ENCODE measurements around the gene FARSA. TPM values are rescaled to one million over a fixed set of nuclear protein-coding genes. Genes with fewer than 3 reads are reported as not detected.

Gene FARSA
- total and polyA plus RNA-seq, 2 of the 13 experiments (the other 11 are each of a cell fraction or from before 2014, with no cell fraction given) = 25.9 to 72.0 TPM

GRCh38 chr19:12945479-12946091 lies 12.1 kb upstream of the FARSA start, which contains the start of gene RAD23A (continued):
- no peak; the same call in 1 of the 2 replicates for TF ChIP-seq JDP2 (CRISPR knock-in tag; IDR thresholded peaks at IDR 0.05; ENCODE audit: borderline replicate concordance)
- peak; percentile 57 for TF ChIP-seq ZNF777 (CRISPR knock-in tag; IDR thresholded peaks at IDR 0.05)
- TF ChIP-seq KAT8 (CRISPR knock-in tag; IDR thresholded peaks at IDR 0.05) = peak; percentile 95
- TF ChIP-seq ZNF878 (CRISPR knock-in tag; IDR thresholded peaks at IDR 0.05) = no peak
- TF ChIP-seq ELF1 (CRISPR knock-in tag; IDR thresholded peaks at IDR 0.05) = peak; percentile 89
- TF ChIP-seq, protein P1, sequence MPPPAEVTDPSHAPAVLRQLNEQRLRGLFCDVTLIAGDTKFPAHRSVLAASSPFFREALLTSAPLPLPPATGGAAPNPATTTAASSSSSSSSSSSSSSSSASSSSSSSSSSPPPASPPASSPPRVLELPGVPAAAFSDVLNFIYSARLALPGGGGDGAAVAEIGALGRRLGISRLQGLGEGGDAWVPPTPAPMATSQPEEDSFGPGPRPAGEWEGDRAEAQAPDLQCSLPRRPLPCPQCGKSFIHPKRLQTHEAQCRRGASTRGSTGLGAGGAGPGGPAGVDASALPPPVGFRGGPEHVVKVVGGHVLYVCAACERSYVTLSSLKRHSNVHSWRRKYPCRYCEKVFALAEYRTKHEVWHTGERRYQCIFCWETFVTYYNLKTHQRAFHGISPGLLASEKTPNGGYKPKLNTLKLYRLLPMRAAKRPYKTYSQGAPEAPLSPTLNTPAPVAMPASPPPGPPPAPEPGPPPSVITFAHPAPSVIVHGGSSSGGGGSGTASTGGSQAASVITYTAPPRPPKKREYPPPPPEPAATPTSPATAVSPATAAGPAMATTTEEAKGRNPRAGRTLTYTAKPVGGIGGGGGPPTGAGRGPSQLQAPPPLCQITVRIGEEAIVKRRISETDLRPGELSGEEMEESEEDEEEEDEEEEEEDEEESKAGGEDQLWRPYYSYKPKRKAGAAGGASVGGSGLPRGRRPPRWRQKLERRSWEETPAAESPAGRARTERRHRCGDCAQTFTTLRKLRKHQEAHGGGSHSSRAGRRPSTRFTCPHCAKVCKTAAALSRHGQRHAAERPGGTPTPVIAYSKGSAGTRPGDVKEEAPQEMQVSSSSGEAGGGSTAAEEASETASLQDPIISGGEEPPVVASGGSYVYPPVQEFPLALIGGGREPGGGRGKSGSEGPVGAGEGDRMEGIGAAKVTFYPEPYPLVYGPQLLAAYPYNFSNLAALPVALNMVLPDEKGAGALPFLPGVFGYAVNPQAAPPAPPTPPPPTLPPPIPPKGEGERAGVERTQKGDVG (CRISPR knock-in tag; IDR thresholded peaks at IDR 0.05; ENCODE audit: borderline replicate concordance) = no peak
- TF ChIP-seq HHEX (CRISPR knock-in tag; IDR thresholded peaks at IDR 0.05) = no peak
- TF ChIP-seq YEATS2 (CRISPR knock-in tag; IDR thresholded peaks at IDR 0.05; ENCODE audit: borderline replicate concordance) = peak; percentile 91
- TF ChIP-seq, protein P2, sequence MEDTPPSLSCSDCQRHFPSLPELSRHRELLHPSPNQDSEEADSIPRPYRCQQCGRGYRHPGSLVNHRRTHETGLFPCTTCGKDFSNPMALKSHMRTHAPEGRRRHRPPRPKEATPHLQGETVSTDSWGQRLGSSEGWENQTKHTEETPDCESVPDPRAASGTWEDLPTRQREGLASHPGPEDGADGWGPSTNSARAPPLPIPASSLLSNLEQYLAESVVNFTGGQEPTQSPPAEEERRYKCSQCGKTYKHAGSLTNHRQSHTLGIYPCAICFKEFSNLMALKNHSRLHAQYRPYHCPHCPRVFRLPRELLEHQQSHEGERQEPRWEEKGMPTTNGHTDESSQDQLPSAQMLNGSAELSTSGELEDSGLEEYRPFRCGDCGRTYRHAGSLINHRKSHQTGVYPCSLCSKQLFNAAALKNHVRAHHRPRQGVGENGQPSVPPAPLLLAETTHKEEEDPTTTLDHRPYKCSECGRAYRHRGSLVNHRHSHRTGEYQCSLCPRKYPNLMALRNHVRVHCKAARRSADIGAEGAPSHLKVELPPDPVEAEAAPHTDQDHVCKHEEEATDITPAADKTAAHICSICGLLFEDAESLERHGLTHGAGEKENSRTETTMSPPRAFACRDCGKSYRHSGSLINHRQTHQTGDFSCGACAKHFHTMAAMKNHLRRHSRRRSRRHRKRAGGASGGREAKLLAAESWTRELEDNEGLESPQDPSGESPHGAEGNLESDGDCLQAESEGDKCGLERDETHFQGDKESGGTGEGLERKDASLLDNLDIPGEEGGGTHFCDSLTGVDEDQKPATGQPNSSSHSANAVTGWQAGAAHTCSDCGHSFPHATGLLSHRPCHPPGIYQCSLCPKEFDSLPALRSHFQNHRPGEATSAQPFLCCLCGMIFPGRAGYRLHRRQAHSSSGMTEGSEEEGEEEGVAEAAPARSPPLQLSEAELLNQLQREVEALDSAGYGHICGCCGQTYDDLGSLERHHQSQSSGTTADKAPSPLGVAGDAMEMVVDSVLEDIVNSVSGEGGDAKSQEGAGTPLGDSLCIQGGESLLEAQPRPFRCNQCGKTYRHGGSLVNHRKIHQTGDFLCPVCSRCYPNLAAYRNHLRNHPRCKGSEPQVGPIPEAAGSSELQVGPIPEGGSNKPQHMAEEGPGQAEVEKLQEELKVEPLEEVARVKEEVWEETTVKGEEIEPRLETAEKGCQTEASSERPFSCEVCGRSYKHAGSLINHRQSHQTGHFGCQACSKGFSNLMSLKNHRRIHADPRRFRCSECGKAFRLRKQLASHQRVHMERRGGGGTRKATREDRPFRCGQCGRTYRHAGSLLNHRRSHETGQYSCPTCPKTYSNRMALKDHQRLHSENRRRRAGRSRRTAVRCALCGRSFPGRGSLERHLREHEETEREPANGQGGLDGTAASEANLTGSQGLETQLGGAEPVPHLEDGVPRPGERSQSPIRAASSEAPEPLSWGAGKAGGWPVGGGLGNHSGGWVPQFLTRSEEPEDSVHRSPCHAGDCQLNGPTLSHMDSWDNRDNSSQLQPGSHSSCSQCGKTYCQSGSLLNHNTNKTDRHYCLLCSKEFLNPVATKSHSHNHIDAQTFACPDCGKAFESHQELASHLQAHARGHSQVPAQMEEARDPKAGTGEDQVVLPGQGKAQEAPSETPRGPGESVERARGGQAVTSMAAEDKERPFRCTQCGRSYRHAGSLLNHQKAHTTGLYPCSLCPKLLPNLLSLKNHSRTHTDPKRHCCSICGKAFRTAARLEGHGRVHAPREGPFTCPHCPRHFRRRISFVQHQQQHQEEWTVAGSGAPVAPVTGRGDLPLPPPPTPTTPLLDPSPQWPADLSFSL (CRISPR knock-in tag; IDR thresholded peaks at IDR 0.05) = no peak
- peak; percentile 30; the same call in 1 of the 2 replicates for TF ChIP-seq ZBTB3 (CRISPR knock-in tag; IDR thresholded peaks at IDR 0.05; ENCODE audit: borderline replicate concordance, low read depth)
- TF ChIP-seq, protein P3, sequence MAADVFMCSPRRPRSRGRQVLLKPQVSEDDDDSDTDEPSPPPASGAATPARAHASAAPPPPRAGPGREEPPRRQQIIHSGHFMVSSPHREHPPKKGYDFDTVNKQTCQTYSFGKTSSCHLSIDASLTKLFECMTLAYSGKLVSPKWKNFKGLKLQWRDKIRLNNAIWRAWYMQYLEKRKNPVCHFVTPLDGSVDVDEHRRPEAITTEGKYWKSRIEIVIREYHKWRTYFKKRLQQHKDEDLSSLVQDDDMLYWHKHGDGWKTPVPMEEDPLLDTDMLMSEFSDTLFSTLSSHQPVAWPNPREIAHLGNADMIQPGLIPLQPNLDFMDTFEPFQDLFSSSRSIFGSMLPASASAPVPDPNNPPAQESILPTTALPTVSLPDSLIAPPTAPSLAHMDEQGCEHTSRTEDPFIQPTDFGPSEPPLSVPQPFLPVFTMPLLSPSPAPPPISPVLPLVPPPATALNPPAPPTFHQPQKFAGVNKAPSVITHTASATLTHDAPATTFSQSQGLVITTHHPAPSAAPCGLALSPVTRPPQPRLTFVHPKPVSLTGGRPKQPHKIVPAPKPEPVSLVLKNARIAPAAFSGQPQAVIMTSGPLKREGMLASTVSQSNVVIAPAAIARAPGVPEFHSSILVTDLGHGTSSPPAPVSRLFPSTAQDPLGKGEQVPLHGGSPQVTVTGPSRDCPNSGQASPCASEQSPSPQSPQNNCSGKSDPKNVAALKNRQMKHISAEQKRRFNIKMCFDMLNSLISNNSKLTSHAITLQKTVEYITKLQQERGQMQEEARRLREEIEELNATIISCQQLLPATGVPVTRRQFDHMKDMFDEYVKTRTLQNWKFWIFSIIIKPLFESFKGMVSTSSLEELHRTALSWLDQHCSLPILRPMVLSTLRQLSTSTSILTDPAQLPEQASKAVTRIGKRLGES (CRISPR knock-in tag; IDR thresholded peaks at IDR 0.05; ENCODE audit: borderline replicate concordance) = no peak
- TF ChIP-seq ZNF558 (CRISPR knock-in tag; IDR thresholded peaks at IDR 0.05; ENCODE audit: borderline replicate concordance) = no peak
- TF ChIP-seq ZNF17 (CRISPR knock-in tag; IDR thresholded peaks at IDR 0.05) = no peak
- TF ChIP-seq, protein P4, sequence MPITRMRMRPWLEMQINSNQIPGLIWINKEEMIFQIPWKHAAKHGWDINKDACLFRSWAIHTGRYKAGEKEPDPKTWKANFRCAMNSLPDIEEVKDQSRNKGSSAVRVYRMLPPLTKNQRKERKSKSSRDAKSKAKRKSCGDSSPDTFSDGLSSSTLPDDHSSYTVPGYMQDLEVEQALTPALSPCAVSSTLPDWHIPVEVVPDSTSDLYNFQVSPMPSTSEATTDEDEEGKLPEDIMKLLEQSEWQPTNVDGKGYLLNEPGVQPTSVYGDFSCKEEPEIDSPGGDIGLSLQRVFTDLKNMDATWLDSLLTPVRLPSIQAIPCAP (CRISPR knock-in tag; IDR thresholded peaks at IDR 0.05; ENCODE audit: low read depth) = no peak
- 0 out of 2 replicates have a peak, but pooled peaks have one; percentile 35 for TF ChIP-seq MEIS1 (CRISPR knock-in tag; IDR thresholded peaks at IDR 0.05; ENCODE audit: borderline replicate concordance)
- peak; percentile 58 for TF ChIP-seq GATAD2A (CRISPR knock-in tag; IDR thresholded peaks at IDR 0.05)

All from HepG2 (cell line).